Activated T-cell treated with anti-CD3 and anti-CD28 coated beads, Interleukin-2, amount 50 U/mL, for 4 hours (primary cell): ENCODE measurements around the gene N4BP2L1. TPM values are rescaled to one million over a fixed set of nuclear protein-coding genes. Genes with fewer than 3 reads are reported as not detected.

Experiments used
- ATAC-seq, 2 donors: fragments of 200-7000 bp; cut with Tn5 transposase; one replicate each; pipeline ENCODE4 v1.10.0; 2021
- DNase-seq: peaks from one replicate; pipeline ENCODE4 v3.0.0-alpha.2; 2020
- H3K27me3 Mint-ChIP-seq: one replicate; pipeline ENCODE4 v1.8.0; 2021; ENCODE audit warnings: low read depth, mixed read lengths
- H3K36me3 Mint-ChIP-seq: one replicate; pipeline ENCODE4 v1.8.0; 2022; ENCODE audit warnings: mixed read lengths; ENCODE audit not compliant: insufficient read depth
- H3K4me1 Mint-ChIP-seq: one replicate; pipeline ENCODE4 v1.8.0; 2021; ENCODE audit warnings: low read depth, mixed read lengths
- H3K4me3 Mint-ChIP-seq: one replicate; pipeline ENCODE4 v1.8.0; 2021; ENCODE audit warnings: mild to moderate bottlenecking, moderate library complexity, mixed read lengths
- H3K9me3 Mint-ChIP-seq: one replicate; pipeline ENCODE4 v1.8.0; 2021; ENCODE audit warnings: mixed read lengths
- total RNA-seq, 3 donors: library from RNA; stranded (reverse); gene quantifications; one replicate each; pipeline ENCODE4 v1.2.1, GENCODE V29; 2021

The N4BP2L1 gene
- total RNA-seq, 3 donors from 2014 or later, result 5.1 to 7.3 (median 5.4) TPM

- H3K9me3 Mint-ChIP-seq, result no peaks in the 10 kb centered on the region
- DNase-seq, result peak; percentile 18
- H3K27me3 Mint-ChIP-seq, result no peaks in the 10 kb centered on the region
- peaks cover 44% of the 10 kb centered on the region for H3K4me1 Mint-ChIP-seq
- peak overlapping the region; percentile 87 for H3K4me3 Mint-ChIP-seq
- peak; percentile 65 to 68 for ATAC-seq
- peaks cover 21% of the 10 kb centered on the region for H3K36me3 Mint-ChIP-seq
Observed at GRCh38 chr13:32426191-32426989, 1.5 kb downstream of the N4BP2L1 start.

- H3K9me3 Mint-ChIP-seq, result peaks cover under 1% of the 10 kb centered on the region
- DNase-seq (no peak), ATAC-seq (no peak)
- H3K4me1 Mint-ChIP-seq, result peaks cover 44% of the 10 kb centered on the region
- peaks cover 25% of the 10 kb centered on the region for H3K36me3 Mint-ChIP-seq
- no peaks in the 10 kb centered on the region for H3K27me3 Mint-ChIP-seq
- peak overlapping the region; percentile 8 for H3K4me3 Mint-ChIP-seq
Observed at GRCh38 chr13:32425158-32425557, 2.8 kb downstream of the N4BP2L1 start.

DNA sequence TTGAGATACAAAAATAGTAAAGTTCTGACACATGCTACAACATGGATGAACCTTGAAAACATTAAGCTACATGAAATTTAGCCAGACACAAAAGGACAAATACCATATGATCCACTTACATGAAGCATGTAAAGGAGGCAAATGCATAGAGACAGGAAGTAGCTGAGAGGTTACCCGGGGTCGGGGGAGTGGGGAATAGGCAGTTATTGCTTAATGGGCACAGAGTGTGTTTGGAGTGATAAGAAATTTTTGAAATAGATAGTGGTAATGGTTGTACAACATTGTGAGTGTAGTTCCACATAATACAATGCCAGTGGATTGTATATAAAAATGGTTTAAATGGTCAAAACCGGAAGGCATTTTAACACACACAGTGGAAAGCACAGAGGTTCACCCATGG is 4.3 kb downstream of the N4BP2L1 start:
- ATAC-seq (no peak), DNase-seq (no peak)
- peaks cover 37% of the 10 kb centered on the region for H3K36me3 Mint-ChIP-seq
- no peak overlapping the region for H3K4me3 Mint-ChIP-seq
- H3K9me3 Mint-ChIP-seq, result peaks cover 4% of the 10 kb centered on the region
- H3K4me1 Mint-ChIP-seq, result peaks cover 36% of the 10 kb centered on the region
- H3K27me3 Mint-ChIP-seq, result no peaks in the 10 kb centered on the region

DNA sequence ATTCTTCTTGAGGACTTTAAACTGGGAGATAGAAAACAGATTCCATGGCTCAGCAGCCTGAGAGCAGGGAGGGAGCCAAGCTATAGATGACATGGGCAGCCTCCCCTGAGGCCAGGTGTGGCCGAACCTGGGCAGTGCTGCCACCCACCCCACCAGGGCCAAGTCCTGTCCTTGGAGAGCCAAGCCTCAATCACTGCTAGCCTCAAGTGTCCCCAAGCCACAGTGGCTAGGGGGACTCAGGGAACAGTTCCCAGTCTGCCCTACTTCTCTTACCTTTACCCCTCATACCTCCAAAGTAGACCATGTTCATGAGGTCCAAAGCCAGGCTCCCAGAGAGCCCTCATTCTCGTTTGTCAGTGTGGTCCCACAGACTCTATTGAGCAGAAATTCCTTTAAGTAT is 8.1 kb downstream of the N4BP2L1 start:
- Mint-ChIP-seq H3K4me3 (no peak overlapping the region), H3K36me3 (peaks cover 43% of the 10 kb centered on the region), H3K4me1 (peaks cover 17% of the 10 kb centered on the region), H3K27me3 (no peaks in the 10 kb centered on the region), H3K9me3 (peaks cover 4% of the 10 kb centered on the region)
- no peak for DNase-seq
- ATAC-seq, result no peak

GRCh38 chr13:32417995-32418394 is 9.9 kb downstream of the N4BP2L1 start:
- H3K27me3 Mint-ChIP-seq, result no peaks in the 10 kb centered on the region
- peaks cover 32% of the 10 kb centered on the region for H3K36me3 Mint-ChIP-seq
- H3K9me3 Mint-ChIP-seq, result peaks cover 4% of the 10 kb centered on the region
- no peak for ATAC-seq
- no peak for DNase-seq
- H3K4me1 Mint-ChIP-seq, result peaks cover 6% of the 10 kb centered on the region
- no peak overlapping the region for H3K4me3 Mint-ChIP-seq

GRCh38 chr13:32415019-32415418 is 12.9 kb downstream of the N4BP2L1 start:
- Mint-ChIP-seq H3K4me1 (peaks cover 6% of the 10 kb centered on the region), H3K27me3 (no peaks in the 10 kb centered on the region), H3K36me3 (peaks cover 23% of the 10 kb centered on the region), H3K4me3 (no peak overlapping the region), H3K9me3 (peaks cover 1% of the 10 kb centered on the region)
- DNase-seq (no peak), ATAC-seq (peak in 1 of 2 donors; percentile 58)

DNA sequence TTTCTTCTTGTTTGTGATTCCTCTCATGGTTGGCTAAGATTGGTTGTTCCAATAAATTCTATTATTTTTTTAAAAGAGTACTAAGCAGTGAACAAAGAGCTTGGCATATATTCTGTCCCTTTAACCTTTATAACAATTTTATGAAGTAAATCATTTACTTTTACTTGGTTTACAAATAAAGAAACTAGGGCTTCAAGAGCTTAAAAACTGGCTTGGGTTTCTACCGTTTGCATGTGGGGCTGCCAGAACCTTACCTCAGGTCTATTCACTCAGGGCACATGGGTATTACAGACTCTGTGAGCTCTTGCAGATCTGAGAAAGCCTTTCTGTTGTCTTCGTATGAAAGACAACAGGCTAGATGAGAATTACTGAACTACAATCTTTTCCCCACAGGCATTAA is 13.3 kb downstream of the N4BP2L1 start:
- no peak for ATAC-seq
- Mint-ChIP-seq H3K9me3 (no peaks in the 10 kb centered on the region), H3K4me1 (peaks cover 6% of the 10 kb centered on the region), H3K36me3 (peaks cover 22% of the 10 kb centered on the region), H3K27me3 (no peaks in the 10 kb centered on the region), H3K4me3 (no peak overlapping the region)
- no peak for DNase-seq

- Mint-ChIP-seq H3K36me3 (peaks cover 15% of the 10 kb centered on the region), H3K27me3 (no peaks in the 10 kb centered on the region), H3K4me1 (peaks cover 11% of the 10 kb centered on the region), H3K9me3 (no peaks in the 10 kb centered on the region), H3K4me3 (no peak overlapping the region)
- no peak for DNase-seq
- ATAC-seq, result no peak
Observed at GRCh38 chr13:32413284-32413683, 14.6 kb downstream of the N4BP2L1 start.

GRCh38 chr13:32409561-32410421 is 18.1 kb downstream of the N4BP2L1 start:
- H3K4me3 Mint-ChIP-seq, result no peak overlapping the region
- H3K27me3 Mint-ChIP-seq, result no peaks in the 10 kb centered on the region
- peaks cover 12% of the 10 kb centered on the region for H3K4me1 Mint-ChIP-seq
- DNase-seq (no peak), ATAC-seq (no peak)
- no peaks in the 10 kb centered on the region for H3K9me3 Mint-ChIP-seq
- peaks cover 19% of the 10 kb centered on the region for H3K36me3 Mint-ChIP-seq

GRCh38 chr13:32409001-32409313 is 19.0 kb downstream of the N4BP2L1 start:
- Mint-ChIP-seq H3K9me3 (no peaks in the 10 kb centered on the region), H3K4me1 (peaks cover 12% of the 10 kb centered on the region), H3K27me3 (no peaks in the 10 kb centered on the region), H3K36me3 (peaks cover 20% of the 10 kb centered on the region), H3K4me3 (no peak overlapping the region)
- DNase-seq, result no peak
- ATAC-seq, result no peak

- peaks cover 24% of the 10 kb centered on the region for H3K36me3 Mint-ChIP-seq
- ATAC-seq, result no peak
- peaks cover 12% of the 10 kb centered on the region for H3K4me1 Mint-ChIP-seq
- no peak overlapping the region for H3K4me3 Mint-ChIP-seq
- H3K9me3 Mint-ChIP-seq, result no peaks in the 10 kb centered on the region
- H3K27me3 Mint-ChIP-seq, result no peaks in the 10 kb centered on the region
- no peak for DNase-seq
Observed at GRCh38 chr13:32408296-32409000, 19.5 kb downstream of the N4BP2L1 start.

- Mint-ChIP-seq H3K27me3 (no peaks in the 10 kb centered on the region), H3K9me3 (no peaks in the 10 kb centered on the region), H3K4me1 (peaks cover 12% of the 10 kb centered on the region), H3K4me3 (no peak overlapping the region), H3K36me3 (peaks cover 30% of the 10 kb centered on the region)
- ATAC-seq (peak in 1 of 2 donors; percentile 62), DNase-seq (no peak)
Observed at GRCh38 chr13:32407854-32408253, 20.1 kb downstream of the N4BP2L1 start.

DNA sequence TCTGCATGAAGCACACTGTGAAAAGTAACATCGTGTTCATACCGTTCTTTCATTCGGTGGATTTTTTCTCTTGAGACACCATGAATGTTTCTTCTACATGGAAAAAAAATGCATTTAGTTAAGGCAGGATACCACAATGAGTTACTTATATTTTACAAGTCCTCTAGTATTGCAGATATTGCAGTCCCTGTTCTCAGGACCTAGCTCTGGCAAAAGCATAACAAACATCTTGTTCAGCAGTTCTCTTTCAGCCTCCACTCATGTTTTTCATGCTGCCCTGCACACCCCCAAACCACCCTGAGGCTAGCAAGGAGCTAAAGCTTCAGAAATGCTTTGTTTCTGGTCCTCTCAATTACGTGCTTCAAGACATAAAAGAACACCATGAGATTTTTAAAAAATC is 24.8 kb downstream of the N4BP2L1 start:
- Mint-ChIP-seq H3K4me3 (no peak overlapping the region), H3K36me3 (peaks cover 32% of the 10 kb centered on the region), H3K27me3 (no peaks in the 10 kb centered on the region), H3K4me1 (peaks cover 4% of the 10 kb centered on the region), H3K9me3 (no peaks in the 10 kb centered on the region)
- ATAC-seq, result no peak
- DNase-seq, result no peak

DNA sequence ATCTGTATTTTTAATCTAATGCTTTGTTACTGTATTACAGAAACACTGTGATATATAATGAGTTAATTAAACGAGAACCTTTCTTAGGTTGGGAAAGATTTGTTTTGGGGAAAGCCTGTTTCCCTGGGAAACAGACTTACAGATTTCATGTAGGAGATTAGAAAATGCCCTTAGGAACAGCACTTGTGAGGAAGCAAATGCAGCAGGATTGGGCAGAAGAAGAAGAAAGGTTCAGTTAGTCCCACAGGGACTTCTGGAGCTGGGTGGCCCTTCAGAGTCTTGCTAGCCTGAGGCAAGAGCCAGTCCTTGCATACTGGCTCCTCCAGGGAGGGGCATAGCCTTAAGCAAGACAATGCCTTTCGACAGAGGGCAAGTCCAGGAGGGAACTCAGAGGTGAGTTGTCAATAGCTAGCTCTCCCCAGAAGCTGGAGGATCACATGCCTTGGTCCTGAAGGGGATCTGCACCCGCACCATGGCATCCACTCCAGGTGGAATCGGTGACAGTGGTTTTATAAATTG is 36.8 kb downstream of the N4BP2L1 start:
- Mint-ChIP-seq H3K4me3 (no peak overlapping the region), H3K4me1 (peaks cover 6% of the 10 kb centered on the region), H3K9me3 (no peaks in the 10 kb centered on the region), H3K27me3 (no peaks in the 10 kb centered on the region), H3K36me3 (no peaks in the 10 kb centered on the region)
- DNase-seq (no peak), ATAC-seq (no peak)
